Stimulated activated naive B cell treated with anti-CD40 and anti-IgM and Interleukin-4, amounts not matched to agents 10 μg/mL and 1 μg/mL and 100 μg/mL, for 72 hours (primary cell): ENCODE data around the gene STXBP2.

Source experiments
- ATAC-seq, 2 donors: fragments of 150-1000 bp; cut with Tn5 transposase; replicated peaks; 2 replicates each; pipeline ENCODE4 v1.10.0; 2021; ENCODE audit warnings: moderate library complexity in 1 of 2
- DNase-seq: peaks from one replicate; pipeline ENCODE4 v3.0.0; 2021
- H3K27ac Mint-ChIP-seq: one replicate; pipeline ENCODE4 v1.8.0; 2022; ENCODE audit warnings: mild to moderate bottlenecking, mixed read lengths
- H3K27me3 Mint-ChIP-seq, 2 donors: one replicate each; pipeline ENCODE4 v1.8.0; 2022; ENCODE audit warnings: mixed read lengths in 2 of 2
- H3K36me3 Mint-ChIP-seq, 2 donors: one replicate each; pipeline ENCODE4 v1.8.0; 2022; ENCODE audit warnings: mixed read lengths in 2 of 2, mild to moderate bottlenecking in 1 of 2
- H3K4me1 Mint-ChIP-seq, 2 donors: one replicate each; pipeline ENCODE4 v1.8.0; 2022; ENCODE audit warnings: mixed read lengths in 2 of 2, mild to moderate bottlenecking in 1 of 2
- H3K4me3 Mint-ChIP-seq, 2 donors: one replicate each; pipeline ENCODE4 v1.8.0; 2022; ENCODE audit warnings: mild to moderate bottlenecking in 2 of 2, mixed read lengths in 2 of 2, moderate library complexity in 1 of 2
- H3K9me3 Mint-ChIP-seq, 2 donors: one replicate each; pipeline ENCODE4 v1.8.0; 2022; ENCODE audit warnings: mixed read lengths in 2 of 2, mild to moderate bottlenecking in 1 of 2

The STXBP2 gene

DNA sequence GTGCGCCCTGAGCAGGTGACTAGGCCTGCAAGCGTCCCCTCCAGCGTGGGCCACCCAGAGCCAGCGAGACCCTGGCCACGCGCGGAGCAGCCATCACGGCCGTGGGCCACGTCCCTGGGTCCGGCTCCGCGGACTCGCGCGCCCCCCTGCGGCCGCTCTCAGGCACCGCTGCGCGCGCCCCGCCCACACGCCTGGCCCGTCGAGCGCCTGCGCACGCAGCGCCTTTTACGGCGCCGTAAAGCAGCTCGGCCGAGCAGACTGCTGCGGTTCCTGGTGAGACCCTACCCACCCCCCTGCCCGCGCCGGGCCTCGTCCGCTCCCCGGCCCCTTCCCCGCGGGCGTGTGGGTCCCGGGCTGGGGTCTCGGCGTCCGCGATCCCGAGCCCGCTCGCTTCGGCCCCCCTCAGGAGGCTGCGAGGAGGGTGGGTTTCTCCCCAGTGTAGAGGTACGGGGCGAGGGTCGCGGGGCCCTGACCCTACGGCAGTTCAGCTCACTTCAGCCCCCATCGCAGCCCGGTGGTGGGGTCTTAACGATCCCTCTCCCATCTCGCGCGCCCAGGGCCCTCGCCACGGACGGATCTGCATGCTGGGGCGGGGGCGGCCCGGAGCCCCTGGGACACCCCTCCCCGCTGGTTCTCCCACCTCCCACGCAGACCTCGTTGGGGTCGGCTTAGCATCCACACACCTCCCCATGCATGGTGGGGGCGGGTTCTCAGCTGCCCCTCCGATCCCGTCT is 43.9 kb downstream of the STXBP2 start, which contains the start of gene TRAPPC5:
TSS of gene TRAPPC5 (plus strand) at position 228 of the 734 bp plus-strand sequence. CDS start 1,421 bp downstream, outside the sequence.
- H3K4me3 Mint-ChIP-seq: peak within 1 kb of the TSS; percentile 96 to 97

GRCh38 chr19:7681340-7682174 is 44.6 kb downstream of the STXBP2 start:
- Mint-ChIP-seq H3K27me3 (peaks cover 9% of the 10 kb centered on the region in 2 donors), H3K4me1 (peaks cover 50 to 81% of the 10 kb centered on the region in 2 donors), H3K27ac (peak overlapping the region; percentile 98), H3K36me3 (peaks cover 30 to 42% of the 10 kb centered on the region in 2 donors), H3K9me3 (no peaks in the 10 kb centered on the region), H3K4me3 (peak overlapping the region; percentile 96 to 97)
- ATAC-seq: peak; percentile 42 to 58
- peak; percentile 85 for DNase-seq

More for the DNA sequence above, 43.9 kb downstream of the STXBP2 start, which contains the start of gene TRAPPC5:
- peaks cover 50 to 81% of the 10 kb centered on the region in 2 donors for H3K4me1 Mint-ChIP-seq
- peak within 1 kb of the TSS; percentile 98 for H3K27ac Mint-ChIP-seq
- ATAC-seq (peak; percentile 14 to 35), DNase-seq (peak; percentile 85)
- peaks cover 12 to 13% of the 10 kb centered on the region in 2 donors for H3K27me3 Mint-ChIP-seq
- H3K9me3 Mint-ChIP-seq: no peaks in the 10 kb centered on the region
- peaks cover 25 to 36% of the 10 kb centered on the region in 2 donors for H3K36me3 Mint-ChIP-seq

DNA sequence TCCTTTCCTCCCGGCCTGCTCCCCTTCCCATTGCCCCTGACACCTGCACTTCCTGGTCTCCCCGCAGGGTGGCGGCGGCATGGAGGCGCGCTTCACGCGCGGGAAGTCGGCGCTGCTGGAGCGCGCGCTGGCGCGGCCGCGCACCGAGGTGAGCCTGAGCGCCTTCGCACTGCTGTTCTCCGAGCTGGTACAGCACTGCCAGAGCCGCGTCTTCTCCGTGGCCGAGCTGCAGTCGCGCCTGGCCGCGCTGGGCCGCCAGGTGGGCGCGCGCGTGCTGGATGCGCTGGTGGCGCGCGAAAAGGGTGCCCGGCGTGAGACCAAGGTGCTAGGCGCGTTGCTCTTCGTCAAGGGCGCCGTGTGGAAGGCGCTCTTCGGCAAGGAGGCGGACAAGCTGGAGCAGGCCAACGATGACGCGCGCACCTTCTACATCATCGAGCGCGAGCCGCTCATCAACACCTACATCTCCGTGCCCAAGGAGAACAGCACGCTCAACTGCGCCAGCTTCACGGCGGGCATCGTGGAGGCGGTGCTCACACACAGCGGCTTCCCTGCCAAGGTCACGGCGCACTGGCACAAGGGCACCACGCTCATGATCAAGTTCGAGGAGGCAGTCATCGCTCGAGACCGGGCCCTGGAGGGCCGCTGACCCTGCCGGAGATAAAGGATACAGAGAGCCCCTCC is 45.4 kb downstream of the STXBP2 start:
- Mint-ChIP-seq H3K27ac (peak overlapping the region; percentile 98), H3K9me3 (no peaks in the 10 kb centered on the region), H3K27me3 (peaks cover 5 to 6% of the 10 kb centered on the region in 2 donors), H3K4me3 (peak overlapping the region; percentile 96 to 97), H3K36me3 (peaks cover 35 to 48% of the 10 kb centered on the region in 2 donors), H3K4me1 (peaks cover 47 to 78% of the 10 kb centered on the region in 2 donors)
- no peak for ATAC-seq
- DNase-seq: no peak

- peak; percentile 17 to 24 for ATAC-seq
- Mint-ChIP-seq H3K27me3 (no peaks in the 10 kb centered on the region), H3K36me3 (peaks cover 42 to 66% of the 10 kb centered on the region in 2 donors), H3K4me1 (peaks cover 26 to 56% of the 10 kb centered on the region in 2 donors), H3K27ac (peak overlapping the region; percentile 93), H3K4me3 (peak overlapping the region; percentile 63 to 70), H3K9me3 (no peaks in the 10 kb centered on the region)
- peak; percentile 43 for DNase-seq
Measured at GRCh38 chr19:7685546-7686445, 48.9 kb downstream of the STXBP2 start.

DNA sequence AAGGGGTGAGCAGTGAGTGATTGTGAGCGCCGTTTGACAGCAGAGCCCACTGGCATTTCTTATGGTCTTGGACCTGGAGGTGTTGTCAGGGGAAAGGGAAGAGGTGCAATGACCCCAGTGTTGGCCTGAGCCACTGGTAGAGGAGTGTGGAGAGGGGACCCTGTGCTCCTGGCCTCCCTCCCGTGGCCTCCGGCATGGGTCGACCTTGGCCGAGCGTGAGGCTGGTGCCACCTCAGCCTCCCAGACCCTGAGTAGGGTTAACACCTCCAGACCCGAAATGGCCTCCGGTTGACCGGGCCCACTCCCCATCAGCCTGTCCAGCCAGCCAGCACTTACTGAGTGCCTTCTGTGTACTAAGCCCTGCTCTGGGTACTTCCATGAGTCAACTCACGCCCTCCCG is 50.3 kb downstream of the STXBP2 start:
- H3K27ac Mint-ChIP-seq: peak overlapping the region; percentile 93
- DNase-seq: no peak
- H3K27me3 Mint-ChIP-seq: no peaks in the 10 kb centered on the region
- ATAC-seq: peak; percentile 24 to 38
- no peaks in the 10 kb centered on the region for H3K9me3 Mint-ChIP-seq
- peaks cover 39 to 57% of the 10 kb centered on the region in 2 donors for H3K36me3 Mint-ChIP-seq
- peak overlapping the region; percentile 52 to 61 for H3K4me3 Mint-ChIP-seq
- H3K4me1 Mint-ChIP-seq: peaks cover 22 to 44% of the 10 kb centered on the region in 2 donors

DNA sequence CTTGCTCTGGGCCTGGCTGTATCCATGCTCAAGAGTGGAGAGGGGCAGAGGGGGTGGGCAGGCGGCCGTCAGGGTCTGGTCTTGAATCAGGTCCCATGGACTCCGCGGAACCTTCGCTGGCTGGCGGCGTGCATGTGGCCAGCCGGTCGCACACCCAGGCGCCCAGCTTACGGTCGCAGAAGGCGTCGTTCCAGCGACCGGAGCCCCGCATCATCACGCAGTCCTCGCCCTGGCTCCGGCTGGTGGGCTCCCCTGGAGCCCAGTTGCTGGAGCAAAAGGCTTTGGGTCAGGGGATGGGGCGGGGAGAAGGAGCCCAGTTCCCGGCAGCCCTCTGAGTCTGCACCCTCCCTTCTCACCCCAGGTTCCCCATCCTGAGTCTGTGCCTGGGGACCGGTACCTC is 52.3 kb downstream of the STXBP2 start:
- Mint-ChIP-seq H3K4me1 (peaks cover 19 to 32% of the 10 kb centered on the region in 2 donors), H3K27ac (peak overlapping the region; percentile 93), H3K27me3 (no peaks in the 10 kb centered on the region), H3K4me3 (no peak overlapping the region), H3K9me3 (no peaks in the 10 kb centered on the region), H3K36me3 (peaks cover 27 to 43% of the 10 kb centered on the region in 2 donors)
- ATAC-seq (no peak), DNase-seq (no peak)

GRCh38 chr19:7690779-7691258 is 53.9 kb downstream of the STXBP2 start:
- no peaks in the 10 kb centered on the region for H3K27me3 Mint-ChIP-seq
- no peaks in the 10 kb centered on the region for H3K9me3 Mint-ChIP-seq
- DNase-seq (no peak), ATAC-seq (no peak)
- H3K4me1 Mint-ChIP-seq: peaks cover 19 to 36% of the 10 kb centered on the region in 2 donors
- H3K4me3 Mint-ChIP-seq: no peak overlapping the region
- peaks cover 34 to 46% of the 10 kb centered on the region in 2 donors for H3K36me3 Mint-ChIP-seq
- no peak overlapping the region for H3K27ac Mint-ChIP-seq

DNA sequence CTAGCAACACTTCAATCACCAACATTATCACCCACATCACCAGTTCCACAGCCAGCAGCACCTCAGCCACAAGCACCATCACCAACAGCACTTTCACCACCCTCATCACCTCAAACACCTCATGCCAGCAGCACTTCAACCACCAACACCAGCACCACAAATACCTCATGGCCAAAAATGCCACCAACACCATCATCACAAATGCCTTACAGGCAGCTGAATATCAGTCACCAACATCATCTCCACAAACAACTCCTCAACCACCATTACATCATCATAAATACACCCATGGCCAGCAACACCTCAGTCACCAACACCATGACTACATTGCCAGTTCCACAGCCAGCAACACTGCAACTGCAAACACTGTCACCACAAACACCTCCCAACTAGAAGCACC is 54.6 kb downstream of the STXBP2 start:
- no peaks in the 10 kb centered on the region for H3K27me3 Mint-ChIP-seq
- no peak for DNase-seq
- H3K36me3 Mint-ChIP-seq: peaks cover 31 to 48% of the 10 kb centered on the region in 2 donors
- peaks cover 0 to under 1% of the 10 kb centered on the region in 2 donors for H3K9me3 Mint-ChIP-seq
- peaks cover 16 to 32% of the 10 kb centered on the region in 2 donors for H3K4me1 Mint-ChIP-seq
- ATAC-seq: no peak
- no peak overlapping the region for H3K27ac Mint-ChIP-seq
- H3K4me3 Mint-ChIP-seq: no peak overlapping the region

- Mint-ChIP-seq H3K9me3 (peaks cover 0 to 2% of the 10 kb centered on the region in 2 donors), H3K27me3 (no peaks in the 10 kb centered on the region), H3K4me3 (no peak overlapping the region), H3K4me1 (peaks cover 20 to 36% of the 10 kb centered on the region in 2 donors), H3K27ac (no peak overlapping the region), H3K36me3 (peaks cover 37 to 52% of the 10 kb centered on the region in 2 donors)
- ATAC-seq (no peak), DNase-seq (no peak)
Measured at GRCh38 chr19:7692417-7693088, 55.6 kb downstream of the STXBP2 start.

DNA sequence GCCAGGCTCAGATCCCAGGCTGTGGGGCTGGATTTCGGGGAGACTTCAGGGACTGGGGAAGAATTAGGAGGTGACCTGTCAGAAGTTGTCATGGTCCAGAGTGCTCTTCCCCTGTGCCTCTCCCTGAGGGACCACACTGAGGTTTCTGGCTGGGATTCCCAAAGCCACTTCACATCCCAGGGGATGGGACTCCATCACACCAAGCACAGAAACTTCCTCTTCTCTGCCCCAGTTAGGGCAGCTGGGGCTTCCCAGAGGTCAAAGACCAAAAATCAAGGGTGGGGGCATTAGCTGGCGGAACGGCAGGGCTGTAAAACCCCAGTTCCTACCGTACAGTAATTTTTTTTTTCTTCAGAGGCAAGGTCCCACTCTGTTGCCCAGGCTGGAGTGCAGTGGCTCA is 57.6 kb downstream of the STXBP2 start:
- Mint-ChIP-seq H3K4me3 (no peak overlapping the region), H3K27me3 (no peaks in the 10 kb centered on the region)
- ATAC-seq: peak; percentile 51 to 54

More for the DNA sequence above, 57.6 kb downstream of the STXBP2 start:
- peaks cover 0 to 2% of the 10 kb centered on the region in 2 donors for H3K9me3 Mint-ChIP-seq
- H3K4me1 Mint-ChIP-seq: peaks cover 25 to 55% of the 10 kb centered on the region in 2 donors
- DNase-seq: peak; percentile 80
- no peak overlapping the region for H3K27ac Mint-ChIP-seq
- peaks cover 48 to 60% of the 10 kb centered on the region in 2 donors for H3K36me3 Mint-ChIP-seq
